Inflammatory macrophage treated with lipopolysaccharide for 1 hour (primary cell): ENCODE results near the gene SLC7A6OS.

Experiments
- DNase-seq, 2 donors: peaks; one replicate each; pipeline ENCODE4 v3.0.0-alpha.2; 2020 to 2022

Gene SLC7A6OS

DNA sequence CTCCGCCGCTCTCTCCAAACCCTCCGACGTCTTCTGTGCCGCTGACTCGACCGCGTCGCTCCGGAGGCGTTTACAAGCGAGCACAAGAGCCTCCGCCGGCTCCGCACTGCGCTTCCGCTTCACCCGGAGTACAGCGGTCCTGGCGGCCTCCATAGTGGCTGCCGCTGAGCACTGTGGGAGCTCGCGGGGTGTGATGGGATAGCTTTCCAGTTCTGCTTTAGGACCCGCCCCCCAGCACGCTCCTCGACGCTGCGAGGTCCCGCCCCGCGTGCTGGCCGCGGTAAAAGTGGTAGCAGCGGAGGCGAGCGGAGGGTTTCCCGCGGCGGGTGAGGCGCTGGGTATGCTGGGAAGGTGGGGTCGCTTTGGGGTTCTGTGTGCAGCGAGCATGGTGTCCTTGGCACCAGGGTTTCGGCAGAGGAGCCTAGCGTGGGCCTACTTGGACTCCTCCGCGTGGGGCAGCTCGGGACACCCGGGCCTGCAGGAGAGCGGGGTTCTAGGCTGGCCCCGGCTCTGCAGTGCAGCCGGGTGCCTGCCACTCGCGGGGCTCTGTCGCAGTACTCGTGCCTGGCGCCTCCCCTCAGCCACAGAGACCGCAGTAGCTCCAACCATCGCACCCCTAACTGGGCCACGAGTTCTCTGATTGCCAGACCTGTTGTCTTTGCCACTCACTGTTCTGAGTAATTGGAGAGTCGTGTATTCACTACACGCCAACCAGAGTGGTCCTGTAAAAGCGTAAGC is at the start of gene SLC7A6OS, which contains the start of gene PRMT7:
Gene SLC7A6OS (minus strand): TSS at position 173 of the 738 bp plus-strand sequence. CDS start 20 bp downstream, at position 153.
Gene PRMT7 (plus strand): TSS at position 246 of the 738 bp plus-strand sequence. CDS start 4,961 bp downstream, outside the sequence.
- peak; percentile 88 to 92 for DNase-seq

DNA sequence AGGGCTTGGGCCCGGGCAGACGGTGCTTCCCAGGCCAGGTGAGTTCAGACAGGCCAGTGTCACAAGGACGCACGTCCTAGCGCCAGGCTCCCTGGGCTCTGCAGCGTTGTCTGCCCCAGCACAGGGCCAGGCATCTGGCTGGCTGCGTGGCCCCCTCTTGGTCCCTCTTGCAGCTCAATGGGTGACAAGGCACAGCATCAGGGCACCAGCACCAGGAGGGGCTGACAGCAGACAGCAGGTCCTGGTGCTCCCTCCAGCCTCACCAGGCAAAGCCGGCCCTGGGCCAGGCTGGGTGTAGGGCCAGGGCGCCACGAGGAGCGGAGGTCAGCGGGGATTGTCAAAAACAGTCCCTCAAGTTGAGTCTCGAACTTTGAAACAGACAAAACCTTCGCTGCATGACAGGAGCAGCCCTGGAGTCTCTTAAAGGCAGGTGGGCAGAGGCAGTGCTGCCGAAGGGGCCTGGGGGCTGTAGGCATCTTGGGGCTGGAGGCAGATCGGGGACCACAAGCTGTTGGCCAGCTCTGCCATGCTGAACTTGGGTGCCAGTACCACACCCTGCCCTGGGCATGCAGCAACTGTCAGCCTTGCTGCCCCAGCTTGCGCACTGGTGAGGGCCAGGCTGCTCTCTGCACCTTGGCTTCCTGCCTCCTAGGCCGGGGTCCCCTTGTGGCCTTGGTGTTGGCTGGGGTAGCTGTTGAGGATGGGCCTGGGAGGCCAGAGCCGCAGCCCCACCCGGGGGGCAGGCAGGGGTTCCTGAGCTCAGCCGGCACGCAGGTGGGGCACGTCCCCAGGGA is 48.8 kb upstream of the SLC7A6OS start:
- no peak for DNase-seq

DNA sequence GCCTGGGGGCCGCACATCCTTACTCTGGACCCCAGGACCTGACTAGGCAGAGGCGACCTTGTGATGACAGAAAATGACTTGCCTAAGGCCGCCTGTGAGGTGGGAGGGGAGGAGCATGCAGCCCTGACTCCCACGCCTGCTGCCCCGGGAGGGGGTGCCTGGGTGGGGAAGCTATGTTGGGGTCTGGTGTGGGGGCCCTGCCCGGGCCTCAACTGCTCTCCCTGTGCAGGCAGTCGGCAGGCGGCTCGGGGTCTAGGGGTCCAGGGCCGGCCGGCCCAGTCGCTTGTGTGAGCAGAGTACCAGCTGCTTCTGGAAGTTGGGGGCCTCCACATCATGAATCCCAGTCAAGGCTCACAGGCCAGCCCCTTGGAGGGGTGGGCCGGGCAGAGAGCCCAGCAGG is 48.2 kb upstream of the SLC7A6OS start:
- DNase-seq, result no peak

DNA sequence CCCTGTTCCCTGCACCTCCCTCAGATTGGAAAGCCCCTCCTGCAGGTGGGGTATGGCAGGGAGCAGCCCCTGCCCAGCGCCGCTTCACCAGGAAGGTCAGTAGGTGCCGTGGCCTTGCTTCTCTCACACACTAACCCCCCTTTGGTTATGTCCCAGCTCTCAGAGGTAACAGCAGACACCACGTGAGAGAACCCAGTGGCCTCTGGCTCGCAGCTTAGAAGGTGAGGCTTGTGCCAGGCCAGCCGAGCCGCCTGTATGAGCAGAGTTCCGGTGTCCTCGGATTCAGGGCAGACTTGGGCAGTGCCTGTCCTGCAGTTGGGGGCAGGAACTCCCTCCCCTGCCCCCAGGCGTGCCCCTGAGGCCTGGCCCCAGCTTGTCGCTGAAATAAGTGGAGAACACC is 47.2 kb upstream of the SLC7A6OS start:
- no peak for DNase-seq

DNA sequence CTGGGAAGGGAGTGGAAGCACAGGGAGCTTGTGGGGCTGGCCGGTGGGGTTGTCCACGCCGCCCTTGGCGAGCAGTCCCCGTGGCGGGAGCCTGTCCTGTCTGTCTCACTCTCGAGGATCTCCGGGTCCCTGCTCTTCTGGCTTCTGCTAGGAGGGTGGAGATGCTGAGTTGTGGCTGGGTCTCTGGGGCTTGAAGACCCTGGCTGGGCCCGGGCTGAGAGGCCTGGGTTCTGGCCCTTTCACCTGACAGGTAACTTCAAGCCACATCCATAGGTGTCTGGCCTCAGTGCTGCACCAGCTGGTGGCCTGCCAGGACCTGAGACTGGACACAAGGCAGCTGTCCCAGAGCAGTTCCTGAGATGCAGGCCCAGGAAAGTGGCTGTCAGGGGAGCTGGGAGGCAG is 46.8 kb upstream of the SLC7A6OS start:
- no peak for DNase-seq

DNA sequence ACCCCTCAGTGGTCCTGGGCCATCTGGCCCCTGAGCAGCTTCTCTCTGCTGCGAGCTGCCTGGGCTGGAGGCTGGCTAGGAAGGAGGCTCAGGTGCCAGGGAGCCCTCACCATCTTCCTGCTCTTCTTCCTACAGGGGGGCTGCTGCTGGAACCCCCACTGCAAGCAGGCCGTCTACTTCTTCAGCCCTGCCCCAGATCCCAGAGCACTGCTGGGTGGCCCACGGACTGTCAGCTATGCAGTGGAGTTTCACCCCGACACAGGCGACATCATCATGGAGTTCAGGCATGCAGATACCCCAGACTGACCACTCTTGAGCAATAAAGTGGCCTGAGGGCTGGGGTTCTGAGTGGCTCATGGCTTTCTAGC is 46.2 kb upstream of the SLC7A6OS start:
- no peak for DNase-seq

DNA sequence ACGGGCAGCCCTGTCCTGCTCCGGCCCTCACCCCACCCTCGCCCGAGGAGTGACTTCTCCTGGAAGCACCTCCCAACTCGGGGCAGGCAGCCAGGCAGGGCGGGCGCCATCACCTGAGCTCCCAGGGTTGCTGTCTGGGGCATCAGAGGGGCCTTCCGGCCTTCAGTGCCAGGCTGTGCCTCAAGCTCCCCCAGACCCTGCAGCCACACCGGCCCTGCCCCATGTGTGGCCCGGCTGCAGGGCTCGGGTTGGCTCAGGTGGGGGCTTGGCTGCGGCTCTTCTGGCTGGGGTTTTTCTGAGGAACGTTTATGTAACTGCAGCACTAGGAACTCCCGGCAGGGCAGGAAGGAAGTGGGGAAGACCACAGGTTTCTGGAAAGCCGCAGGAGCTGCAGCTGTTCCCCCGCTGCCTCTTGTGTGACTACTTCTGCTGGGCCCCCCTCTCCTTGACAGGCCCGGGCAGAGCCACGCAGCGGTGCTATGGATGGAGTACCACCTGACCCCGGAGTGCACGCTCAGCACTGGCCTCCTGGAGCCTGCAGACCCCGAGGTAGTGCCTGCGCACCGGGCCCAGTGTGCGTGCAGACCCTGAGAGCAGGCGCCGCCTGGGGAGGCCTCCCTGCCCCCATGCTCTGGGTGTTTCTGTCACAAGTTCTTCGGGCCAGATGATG is 45.6 kb upstream of the SLC7A6OS start:
- no peak for DNase-seq

DNA sequence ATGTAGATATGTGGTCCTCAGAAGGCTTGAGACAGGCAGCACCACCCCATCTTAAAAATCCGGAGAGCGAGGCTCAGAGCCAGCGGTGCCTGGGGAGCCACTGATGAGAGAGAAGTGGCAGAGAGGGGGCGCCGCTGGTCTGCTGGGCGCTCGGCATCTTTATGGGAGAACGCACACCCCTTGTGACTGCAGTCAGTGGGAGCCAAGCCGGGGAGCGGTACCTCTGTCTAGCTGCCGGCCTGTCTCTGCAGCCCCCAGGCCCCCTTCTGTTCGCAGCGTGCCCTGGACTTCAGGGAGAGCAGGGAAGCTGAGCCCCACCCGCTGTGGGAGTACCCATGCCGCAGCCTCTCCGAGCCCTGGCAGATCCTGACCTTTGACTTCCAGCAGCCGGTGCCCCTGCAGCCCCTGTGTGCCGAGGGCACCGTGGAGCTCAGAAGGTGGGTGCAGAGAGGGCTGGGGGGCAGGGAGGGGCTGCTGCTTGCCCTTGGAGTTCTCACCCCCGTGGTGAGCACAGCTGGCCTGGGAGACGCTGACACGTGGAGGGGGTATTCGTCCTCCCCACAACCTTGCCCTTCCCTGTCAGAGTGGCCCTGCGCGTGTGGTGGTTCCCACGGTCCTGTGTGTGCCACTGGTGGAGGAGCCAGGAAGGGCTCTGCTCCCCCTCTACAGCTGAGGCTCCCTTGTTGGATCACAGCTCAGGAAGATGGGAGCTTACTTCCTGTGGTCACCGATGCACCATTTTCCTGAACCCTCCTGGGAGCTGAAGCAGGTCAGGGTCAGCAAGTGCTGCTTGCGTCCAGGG is 44.9 kb upstream of the SLC7A6OS start:
- DNase-seq, result no peak

DNA sequence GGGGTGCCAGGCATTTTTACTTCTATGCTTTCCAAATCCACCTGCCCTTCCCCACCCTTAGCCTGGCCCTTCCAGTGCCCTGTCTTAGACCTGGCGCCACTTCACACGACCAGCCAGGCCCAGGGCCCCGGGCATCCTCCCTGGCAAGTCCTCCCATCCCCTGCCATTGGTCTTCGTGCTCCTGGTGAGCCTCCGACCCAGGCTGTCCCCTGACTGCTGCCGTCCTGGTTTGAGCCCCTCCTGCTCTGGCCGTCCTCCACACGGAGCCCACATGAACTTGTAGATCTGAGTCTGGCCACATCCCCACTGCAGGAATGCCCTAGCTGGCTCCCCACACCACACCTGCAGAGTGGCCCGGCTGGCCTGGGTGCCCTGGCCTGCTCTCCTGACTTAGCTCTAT is 44.1 kb upstream of the SLC7A6OS start:
- DNase-seq, result no peak

DNA sequence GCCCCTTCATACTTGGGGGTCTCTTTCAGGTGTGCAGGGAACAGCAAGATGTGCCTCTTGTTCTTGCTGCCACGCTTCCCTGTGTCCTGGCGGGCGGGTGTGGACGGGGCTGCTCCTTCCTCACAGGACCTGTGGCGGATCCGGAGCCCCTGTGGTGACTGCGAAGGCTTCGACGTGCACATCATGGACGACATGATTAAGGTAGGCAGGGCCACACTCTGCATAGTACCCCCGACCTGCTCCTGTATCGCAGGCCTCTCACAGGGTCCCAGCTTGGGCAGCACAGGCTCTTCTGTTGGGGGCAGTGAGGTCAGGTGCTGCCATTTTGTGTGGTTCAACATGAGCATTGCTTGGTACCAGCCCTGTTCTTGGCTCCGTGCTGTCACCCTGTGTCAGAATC is 42.6 kb upstream of the SLC7A6OS start:
- DNase-seq, result no peak

DNA sequence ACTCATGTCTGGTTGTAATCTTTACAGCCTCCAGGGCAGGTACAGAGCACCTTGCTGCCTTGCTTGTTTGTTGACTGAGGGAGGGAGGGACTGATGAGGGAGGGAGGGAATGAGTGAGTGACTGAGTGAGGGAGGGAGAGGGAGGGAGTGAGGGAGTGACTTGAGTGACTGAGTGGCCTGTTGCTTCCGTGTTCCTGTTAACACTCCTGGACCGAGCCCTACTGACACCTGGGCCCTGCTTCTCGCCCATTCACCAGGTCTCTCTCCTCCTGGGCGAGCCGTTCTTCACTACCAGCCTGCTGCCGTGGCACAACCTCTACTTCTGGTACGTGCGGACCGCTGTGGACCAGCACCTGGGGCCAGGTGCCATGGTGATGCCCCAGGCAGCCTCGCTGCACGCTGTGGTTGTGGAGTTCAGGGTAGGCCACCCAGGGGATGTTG is 41.3 kb upstream of the SLC7A6OS start:
- DNase-seq, result no peak

DNA sequence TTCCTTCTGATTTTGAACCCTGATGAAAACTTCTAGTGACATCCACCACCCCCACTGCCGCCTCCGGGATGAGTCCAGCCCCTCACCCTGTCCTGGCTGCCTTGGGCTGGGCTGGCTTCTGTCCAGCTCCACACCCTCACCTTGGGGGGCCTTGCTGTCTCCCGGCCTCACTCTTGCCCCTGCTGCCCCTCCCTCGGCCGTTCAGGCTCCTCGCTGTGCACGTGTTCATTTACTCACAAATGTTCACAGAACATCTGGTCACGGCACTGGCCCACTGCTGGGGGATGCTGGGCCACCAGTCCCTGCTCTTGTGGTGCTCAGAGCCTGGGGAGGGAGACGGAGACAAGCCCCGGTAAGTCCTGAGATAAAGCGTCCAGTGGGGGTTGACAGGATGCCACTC is 40.7 kb upstream of the SLC7A6OS start:
- no peak for DNase-seq

DNA sequence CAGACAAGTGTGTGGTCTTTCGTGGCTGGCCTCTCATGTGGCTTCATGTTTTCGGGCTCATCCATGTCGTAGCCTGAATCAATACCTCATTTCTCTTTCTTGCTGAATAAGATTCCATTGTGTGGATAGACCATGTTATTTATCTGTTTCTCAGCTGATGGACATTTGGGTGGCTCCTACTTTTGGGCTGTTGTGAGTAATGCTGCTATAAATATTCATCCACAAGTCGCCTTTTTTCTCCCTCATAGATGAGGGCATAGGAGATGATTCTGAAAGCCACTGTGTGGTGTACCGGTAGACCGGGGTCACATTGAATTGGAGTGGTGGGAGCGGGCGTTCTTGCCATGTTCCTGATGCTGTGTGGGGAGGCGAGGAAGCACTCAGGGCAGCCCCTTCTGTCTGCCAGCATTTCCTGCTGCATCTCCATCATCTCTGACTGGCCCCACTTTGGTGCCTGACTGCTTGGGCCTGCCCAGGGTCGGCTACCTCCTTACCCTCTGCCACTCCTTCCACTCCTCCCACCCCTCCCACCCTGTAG is 40.1 kb upstream of the SLC7A6OS start:
- no peak for DNase-seq

DNA sequence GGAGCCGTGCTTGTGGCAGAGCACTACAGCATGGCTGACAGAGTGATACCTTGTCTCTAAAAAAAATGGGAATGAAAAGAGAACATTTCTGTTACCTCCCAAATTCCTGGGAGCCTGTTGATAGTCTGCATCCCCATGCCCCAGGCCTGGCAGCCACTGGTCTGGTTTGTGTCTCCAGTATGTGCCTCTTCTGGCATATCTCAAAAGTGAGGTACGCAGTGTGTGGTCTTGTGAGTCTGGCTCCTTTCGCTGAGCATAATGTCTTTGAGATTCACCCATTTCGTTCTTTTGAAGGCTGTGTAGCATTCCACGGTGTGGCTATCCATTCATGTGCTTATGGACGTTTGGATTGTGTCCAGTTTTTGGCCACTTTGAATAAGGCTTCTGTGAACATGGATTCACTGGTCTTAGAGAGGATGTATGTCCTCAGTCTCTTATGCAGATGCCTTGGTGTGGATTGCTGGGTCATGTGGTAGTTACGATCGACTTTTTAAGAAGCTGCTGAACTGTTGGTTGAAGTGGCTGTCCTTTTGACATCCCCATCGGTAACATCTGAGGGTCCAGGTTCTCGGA is 39.2 kb upstream of the SLC7A6OS start:
- DNase-seq, result no peak

DNA sequence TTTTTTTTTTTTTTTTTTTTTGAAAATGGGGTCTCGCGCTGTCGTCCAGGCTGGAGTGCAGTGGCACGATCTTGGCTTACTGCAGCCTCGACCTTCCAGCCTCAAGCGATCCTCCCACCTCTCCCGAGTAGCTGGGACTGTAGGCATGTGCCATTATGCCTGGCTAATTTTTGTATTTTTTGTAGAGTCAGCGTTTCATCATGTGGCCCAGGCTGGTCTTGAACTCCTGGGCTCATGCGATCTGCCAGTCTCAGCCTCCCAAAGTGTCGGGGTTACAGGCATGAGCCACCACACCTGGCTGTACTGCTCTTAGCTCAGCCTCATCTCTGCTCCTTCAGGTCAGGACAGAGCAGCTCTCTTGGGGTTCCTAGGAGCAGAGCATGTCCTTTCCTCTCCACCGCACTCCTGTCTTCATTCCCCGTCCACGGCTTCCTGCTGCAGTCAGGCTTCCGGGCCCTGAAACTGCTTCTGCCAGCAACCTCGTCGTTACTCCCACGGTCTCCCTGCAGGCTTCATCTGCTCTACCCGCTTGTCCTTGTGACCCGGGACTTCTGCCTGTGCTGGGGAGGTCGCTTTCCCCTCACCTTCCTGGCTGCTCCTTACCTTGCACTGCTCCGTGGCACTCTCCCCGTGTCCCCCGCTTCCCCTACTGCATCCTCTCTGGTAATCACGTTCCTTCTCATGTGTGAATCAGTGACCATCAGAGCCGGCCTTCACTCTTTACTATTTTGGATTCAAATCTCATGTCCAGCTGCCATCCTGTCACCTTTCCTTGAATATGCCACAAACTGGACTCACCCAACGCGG is 38.1 kb upstream of the SLC7A6OS start:
- DNase-seq, result no peak

DNA sequence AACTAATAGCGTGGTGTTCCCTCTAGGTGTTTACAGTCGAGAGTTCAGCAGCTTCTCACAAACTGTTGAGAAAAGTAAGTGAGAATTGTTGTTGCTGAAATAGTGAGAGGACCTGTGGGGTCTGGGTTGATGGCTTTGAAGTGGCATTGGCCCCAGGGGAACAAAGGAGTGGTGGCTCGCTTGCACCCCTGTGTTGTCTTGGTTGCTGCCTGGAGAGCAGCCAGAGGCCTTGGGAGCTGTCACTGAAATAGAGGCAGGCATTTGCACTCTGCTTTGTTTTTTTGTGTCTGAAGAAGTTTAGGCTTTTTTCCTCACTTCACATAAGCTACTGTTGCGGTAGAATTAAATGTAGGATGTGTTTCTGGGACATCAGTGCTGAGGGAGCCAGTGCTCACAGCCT is 36.9 kb upstream of the SLC7A6OS start:
- DNase-seq, result no peak

DNA sequence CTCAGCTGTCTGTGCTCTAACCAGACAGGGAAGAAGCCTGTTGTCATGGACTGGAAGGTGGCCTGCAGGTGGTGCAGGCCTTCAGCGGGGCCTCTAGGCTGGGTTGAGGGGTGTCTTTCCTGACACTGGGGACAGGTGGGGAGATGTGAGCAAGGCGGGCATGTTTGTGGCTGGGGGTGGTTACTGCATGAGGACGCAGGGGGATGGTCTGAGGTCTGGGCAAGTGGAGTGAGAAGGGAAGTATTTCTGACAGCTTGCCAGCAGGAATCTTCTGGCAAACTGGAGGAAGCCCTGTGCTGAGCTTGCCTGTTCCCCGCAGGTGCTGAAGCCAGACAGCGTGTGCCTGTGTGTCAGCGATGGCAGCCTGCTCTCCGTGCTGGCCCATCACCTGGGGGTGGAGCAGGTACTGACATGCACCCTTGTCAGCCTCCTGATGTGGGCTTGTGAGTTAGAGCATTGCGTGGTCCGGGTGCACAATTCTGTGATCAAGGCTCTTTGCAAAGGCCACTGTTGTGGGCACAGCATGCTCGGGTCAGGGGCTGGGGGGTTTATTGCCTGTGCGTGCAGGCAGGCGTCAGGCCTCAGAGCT is 36.2 kb upstream of the SLC7A6OS start:
- no peak for DNase-seq

DNA sequence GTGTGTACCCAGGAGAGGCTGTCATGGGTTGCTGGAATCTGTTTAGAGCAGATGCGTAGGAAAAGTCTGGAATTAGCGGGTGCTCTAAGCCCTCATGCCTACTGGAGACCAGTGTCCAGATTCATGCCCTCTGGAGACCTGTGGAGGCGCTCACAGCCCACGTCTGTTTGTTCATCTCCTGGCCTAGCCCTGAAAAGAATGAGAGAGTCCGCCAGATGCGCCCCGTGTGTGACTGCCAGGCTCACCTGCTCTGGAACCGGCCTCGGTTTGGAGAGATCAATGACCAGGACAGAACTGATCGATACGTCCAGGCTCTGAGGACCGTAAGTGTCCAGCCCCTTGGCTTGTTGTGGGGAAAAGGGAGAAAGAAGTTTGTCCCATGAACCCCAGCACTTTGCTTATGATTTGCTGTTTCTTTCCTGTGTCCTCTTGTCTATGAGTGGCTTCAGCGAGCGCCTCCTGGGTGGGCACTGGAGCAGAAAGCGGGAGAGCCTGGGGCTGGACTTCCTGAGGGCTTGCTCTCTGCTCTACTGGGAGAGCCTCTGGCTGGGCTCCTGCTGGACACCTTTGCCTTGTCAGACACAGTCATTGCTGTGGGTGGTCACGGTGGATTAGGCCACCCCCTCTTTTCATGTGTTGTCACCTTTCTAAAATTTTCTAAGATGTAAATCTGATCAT is 35.4 kb upstream of the SLC7A6OS start:
- DNase-seq, result no peak

DNA sequence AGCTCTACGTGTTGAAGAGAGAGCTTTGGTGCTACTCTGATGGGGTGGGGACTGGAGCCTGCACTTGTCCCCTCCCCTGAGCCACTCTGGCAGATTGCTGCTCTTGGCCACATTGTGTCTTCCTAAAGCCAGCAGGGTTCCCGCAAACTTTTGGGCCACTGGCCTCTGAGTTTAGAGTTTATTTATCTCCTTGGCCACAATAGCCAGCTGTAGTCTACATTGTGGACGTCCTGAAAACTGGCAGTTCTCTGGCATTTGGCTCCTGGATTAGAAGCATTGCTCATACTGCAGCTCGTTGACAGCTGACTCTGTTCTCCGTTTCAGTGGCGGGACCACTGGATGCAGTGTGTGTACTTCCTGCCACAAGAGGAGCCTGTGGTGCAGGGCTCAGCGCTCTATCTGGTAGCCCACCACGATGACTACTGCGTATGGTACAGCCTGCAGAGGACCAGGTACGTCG is 34.6 kb upstream of the SLC7A6OS start:
- DNase-seq, result no peak

DNA sequence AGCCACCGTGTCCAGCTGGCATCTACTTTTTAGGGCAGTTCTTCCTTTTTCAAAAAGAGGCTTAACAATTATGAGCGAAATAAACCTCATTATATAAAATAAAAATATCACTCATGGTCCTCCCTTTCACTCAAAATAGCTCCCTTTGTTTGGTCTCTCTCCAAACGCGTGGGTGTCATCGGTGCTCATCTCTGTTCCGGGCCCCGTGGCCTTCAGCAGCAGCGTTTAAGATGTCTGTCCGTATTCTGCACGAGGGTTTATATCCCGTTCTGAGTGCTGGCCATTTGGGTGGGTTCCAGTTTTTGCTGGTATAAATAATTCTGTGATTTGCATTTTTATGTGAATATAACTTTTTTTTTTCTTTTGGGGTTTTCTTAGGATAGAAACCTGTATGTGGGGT is 33.5 kb upstream of the SLC7A6OS start:
- no peak for DNase-seq
